HEK293 (cell line): ENCODE measurements around the gene LRRC43.

Experiments
- GLIS2 ChIP-seq: fragments of 450-650 bp; formaldehyde crosslinking; IDR thresholded peaks from 2 replicates; pipeline ENCODE4 v1.5.1; 2016; ENCODE audit warnings: missing biosample characterization, missing genetic modification characterization
- KLF10 ChIP-seq: fragments of 450-650 bp; IDR thresholded peaks from 2 replicates; pipeline ENCODE4 v1.5.1; 2018; ENCODE audit warnings: missing biosample characterization, mild to moderate bottlenecking, missing genetic modification characterization
- KLF16 ChIP-seq: fragments of 450-650 bp; formaldehyde crosslinking; IDR thresholded peaks from 2 replicates; pipeline ENCODE4 v1.5.1; 2017; ENCODE audit warnings: missing biosample characterization, missing genetic modification characterization
- PRDM1 ChIP-seq: fragments of 450-650 bp; formaldehyde crosslinking; IDR thresholded peaks from 2 replicates; pipeline ENCODE4; 2016; ENCODE audit warnings: missing biosample characterization, missing genetic modification characterization
- SALL2 ChIP-seq: fragments of 450-650 bp; formaldehyde crosslinking; IDR thresholded peaks from 2 replicates; pipeline ENCODE4 v1.5.0; 2017; ENCODE audit warnings: missing biosample characterization, mild to moderate bottlenecking, missing genetic modification characterization, borderline replicate concordance
- SP2 ChIP-seq: fragments of 450-650 bp; formaldehyde crosslinking; IDR thresholded peaks from 2 replicates; pipeline ENCODE4 v1.5.1; 2016; ENCODE audit warnings: missing biosample characterization, missing genetic modification characterization
- ZBTB1 ChIP-seq: fragments of 450-650 bp; formaldehyde crosslinking; IDR thresholded peaks from 2 replicates; pipeline ENCODE4 v1.5.1; 2016; ENCODE audit warnings: missing biosample characterization, missing genetic modification characterization
- ZBTB20 ChIP-seq: fragments of 450-650 bp; formaldehyde crosslinking; IDR thresholded peaks from 2 replicates; pipeline ENCODE4 v1.5.1; 2016; ENCODE audit warnings: missing biosample characterization, missing genetic modification characterization
- ZBTB8A ChIP-seq: fragments of 450-650 bp; formaldehyde crosslinking; IDR thresholded peaks from 2 replicates; pipeline ENCODE4 v1.5.1; 2016; ENCODE audit warnings: missing biosample characterization, missing genetic modification characterization
- ZEB2 ChIP-seq: fragments of 450-650 bp; formaldehyde crosslinking; IDR thresholded peaks from 2 replicates; pipeline ENCODE4 v1.5.1; 2016; ENCODE audit warnings: missing biosample characterization, missing genetic modification characterization
- ZFP3 ChIP-seq: fragments of 450-650 bp; formaldehyde crosslinking; IDR thresholded peaks from 2 replicates; pipeline ENCODE4 v1.5.1; 2016; ENCODE audit warnings: low read depth, missing biosample characterization, missing genetic modification characterization
- ZFP69B ChIP-seq: fragments of 450-650 bp; formaldehyde crosslinking; IDR thresholded peaks from 2 replicates; pipeline ENCODE4 v1.5.1; 2016; ENCODE audit warnings: missing biosample characterization, missing genetic modification characterization
- ZNF112 ChIP-seq: fragments of 450-650 bp; formaldehyde crosslinking; IDR thresholded peaks from 2 replicates; pipeline ENCODE4 v1.5.0; 2017; ENCODE audit warnings: missing biosample characterization, missing genetic modification characterization
- ZNF121 ChIP-seq: fragments of 450-650 bp; formaldehyde crosslinking; IDR thresholded peaks from 2 replicates; pipeline ENCODE4 v1.5.1; 2016; ENCODE audit warnings: missing biosample characterization, missing genetic modification characterization
- ZNF138 ChIP-seq: fragments of 450-650 bp; formaldehyde crosslinking; IDR thresholded peaks from 2 replicates; pipeline ENCODE4 v1.5.1; 2016; ENCODE audit warnings: missing biosample characterization, missing genetic modification characterization, borderline replicate concordance
- ZNF146 ChIP-seq: fragments of 450-650 bp; formaldehyde crosslinking; IDR thresholded peaks from 2 replicates; pipeline ENCODE4 v1.5.1; 2016; ENCODE audit warnings: missing biosample characterization, missing genetic modification characterization
- ZNF174 ChIP-seq: fragments of 450-650 bp; formaldehyde crosslinking; IDR thresholded peaks from 2 replicates; pipeline ENCODE4 v1.5.0; 2017; ENCODE audit warnings: missing biosample characterization, mild to moderate bottlenecking, missing genetic modification characterization
- ZNF19 ChIP-seq: fragments of 450-650 bp; formaldehyde crosslinking; IDR thresholded peaks from 2 replicates; pipeline ENCODE4; 2016; ENCODE audit warnings: missing biosample characterization, missing genetic modification characterization, low read depth
- ZNF274 ChIP-seq, 2 experiments: fragments of 200-500 bp in 1 of 2; fragments of 450-650 bp in 1 of 2; sonication (Bioruptor generic) in 1 of 2; formaldehyde crosslinking in 1 of 2; IDR thresholded peaks; 2 replicates each; pipeline versions ENCODE4 v1.5.1 to v1.6.1; 2014 to 2016; ENCODE audit warnings: borderline replicate concordance in 1 of 2, inconsistent platforms in 1 of 2, low read length in 1 of 2, missing biosample characterization in 1 of 2, missing genetic modification characterization in 1 of 2
- ZNF350 ChIP-seq: fragments of 450-650 bp; formaldehyde crosslinking; IDR thresholded peaks from 2 replicates; pipeline ENCODE4 v1.5.0; 2017; ENCODE audit warnings: missing biosample characterization, mild to moderate bottlenecking, missing genetic modification characterization
- ZNF354C ChIP-seq: fragments of 450-650 bp; formaldehyde crosslinking; IDR thresholded peaks from 2 replicates; pipeline ENCODE4 v1.5.1; 2016; ENCODE audit warnings: missing biosample characterization, missing genetic modification characterization, low read depth, borderline replicate concordance
- ZNF398 ChIP-seq: fragments of 450-650 bp; formaldehyde crosslinking; IDR thresholded peaks from 2 replicates; pipeline ENCODE4 v1.5.1; 2017; ENCODE audit warnings: missing biosample characterization, missing genetic modification characterization
- ZNF473 ChIP-seq: fragments of 450-650 bp; formaldehyde crosslinking; IDR thresholded peaks from 2 replicates; pipeline ENCODE4 v1.5.1; 2017; ENCODE audit warnings: missing biosample characterization, missing genetic modification characterization
- ZNF548 ChIP-seq: fragments of 450-650 bp; formaldehyde crosslinking; IDR thresholded peaks from 2 replicates; pipeline ENCODE4 v1.5.1; 2016; ENCODE audit warnings: missing biosample characterization, missing genetic modification characterization
- ZNF585B ChIP-seq: fragments of 450-650 bp; formaldehyde crosslinking; IDR thresholded peaks from 2 replicates; pipeline ENCODE4 v1.5.1; 2016; ENCODE audit warnings: missing biosample characterization, missing genetic modification characterization
- ZNF610 ChIP-seq: fragments of 450-650 bp; formaldehyde crosslinking; IDR thresholded peaks from 2 replicates; pipeline ENCODE4 v1.5.1; 2016; ENCODE audit warnings: missing biosample characterization, missing genetic modification characterization, borderline replicate concordance
- ZNF624 ChIP-seq: fragments of 450-650 bp; formaldehyde crosslinking; IDR thresholded peaks from 2 replicates; pipeline ENCODE4 v1.5.1; 2017; ENCODE audit warnings: missing biosample characterization, missing genetic modification characterization
- ZNF629 ChIP-seq: fragments of 450-650 bp; formaldehyde crosslinking; IDR thresholded peaks from 2 replicates; pipeline ENCODE4 v1.5.1; 2017; ENCODE audit warnings: missing biosample characterization, missing genetic modification characterization
- ZNF660 ChIP-seq: fragments of 450-650 bp; IDR thresholded peaks from 2 replicates; pipeline ENCODE4 v1.5.1; 2018; ENCODE audit warnings: missing biosample characterization, mild to moderate bottlenecking, missing genetic modification characterization
- ZNF707 ChIP-seq: fragments of 450-650 bp; formaldehyde crosslinking; IDR thresholded peaks from 2 replicates; pipeline ENCODE4 v1.5.1; 2016; ENCODE audit warnings: missing biosample characterization, missing genetic modification characterization
- ZNF785 ChIP-seq: fragments of 450-650 bp; formaldehyde crosslinking; IDR thresholded peaks from 2 replicates; pipeline ENCODE4 v1.5.1; 2016; ENCODE audit warnings: missing biosample characterization, missing genetic modification characterization
- ZSCAN4 ChIP-seq: fragments of 450-650 bp; formaldehyde crosslinking; IDR thresholded peaks from 2 replicates; pipeline ENCODE4 v1.5.1; 2017; ENCODE audit warnings: missing biosample characterization, missing genetic modification characterization
- TF ChIP-seq, protein P1 (sequence below): fragments of 450-650 bp; formaldehyde crosslinking; conservative IDR thresholded peaks from 2 replicates; pipeline ENCODE4 v1.5.1; 2016; ENCODE audit warnings: low read depth, missing biosample characterization, missing genetic modification characterization
- TF ChIP-seq, protein P2 (sequence below): fragments of 450-650 bp; formaldehyde crosslinking; IDR thresholded peaks from 2 replicates; pipeline ENCODE4 v1.5.1; 2016; ENCODE audit warnings: missing biosample characterization, missing genetic modification characterization

The LRRC43 gene

GRCh38 chr12:122225683-122226365 lies 42.9 kb downstream of the LRRC43 start, which contains the start of gene DIABLO (continued):
- TF ChIP-seq KLF16 (tag by site-specific recombination), result peak; percentile 89
- peak; percentile 72 for TF ChIP-seq ZEB2 (tag by site-specific recombination)
- no peak for TF ChIP-seq ZNF146
- TF ChIP-seq ZNF174, result no peak
- TF ChIP-seq ZNF610 (tag by site-specific recombination), result 0 out of 2 replicates have a peak, but pooled peaks have one; percentile 59
- no peak for TF ChIP-seq ZBTB1 (tag by site-specific recombination)
- TF ChIP-seq ZFP69B (tag by site-specific recombination), result peak; percentile 22; the same call in 1 of the 2 replicates
- TF ChIP-seq ZFP3 (tag by site-specific recombination), result no peak
- no peak for TF ChIP-seq ZNF121
- TF ChIP-seq GLIS2 (tag by site-specific recombination), result 0 out of 2 replicates have a peak, but pooled peaks have one; percentile 18
- TF ChIP-seq ZNF585B (tag by site-specific recombination), result no peak
- TF ChIP-seq ZNF274 (IDR thresholded peaks at IDR 0.05; ENCODE audit: low read length), result no peak
- no peak for TF ChIP-seq ZNF274 (tag by site-specific recombination; IDR thresholded peaks at IDR 0.05; ENCODE audit: borderline replicate concordance)
- TF ChIP-seq ZNF629, result peak; percentile 94
- TF ChIP-seq ZNF19 (tag by site-specific recombination), result no peak
- TF ChIP-seq, protein P1, sequence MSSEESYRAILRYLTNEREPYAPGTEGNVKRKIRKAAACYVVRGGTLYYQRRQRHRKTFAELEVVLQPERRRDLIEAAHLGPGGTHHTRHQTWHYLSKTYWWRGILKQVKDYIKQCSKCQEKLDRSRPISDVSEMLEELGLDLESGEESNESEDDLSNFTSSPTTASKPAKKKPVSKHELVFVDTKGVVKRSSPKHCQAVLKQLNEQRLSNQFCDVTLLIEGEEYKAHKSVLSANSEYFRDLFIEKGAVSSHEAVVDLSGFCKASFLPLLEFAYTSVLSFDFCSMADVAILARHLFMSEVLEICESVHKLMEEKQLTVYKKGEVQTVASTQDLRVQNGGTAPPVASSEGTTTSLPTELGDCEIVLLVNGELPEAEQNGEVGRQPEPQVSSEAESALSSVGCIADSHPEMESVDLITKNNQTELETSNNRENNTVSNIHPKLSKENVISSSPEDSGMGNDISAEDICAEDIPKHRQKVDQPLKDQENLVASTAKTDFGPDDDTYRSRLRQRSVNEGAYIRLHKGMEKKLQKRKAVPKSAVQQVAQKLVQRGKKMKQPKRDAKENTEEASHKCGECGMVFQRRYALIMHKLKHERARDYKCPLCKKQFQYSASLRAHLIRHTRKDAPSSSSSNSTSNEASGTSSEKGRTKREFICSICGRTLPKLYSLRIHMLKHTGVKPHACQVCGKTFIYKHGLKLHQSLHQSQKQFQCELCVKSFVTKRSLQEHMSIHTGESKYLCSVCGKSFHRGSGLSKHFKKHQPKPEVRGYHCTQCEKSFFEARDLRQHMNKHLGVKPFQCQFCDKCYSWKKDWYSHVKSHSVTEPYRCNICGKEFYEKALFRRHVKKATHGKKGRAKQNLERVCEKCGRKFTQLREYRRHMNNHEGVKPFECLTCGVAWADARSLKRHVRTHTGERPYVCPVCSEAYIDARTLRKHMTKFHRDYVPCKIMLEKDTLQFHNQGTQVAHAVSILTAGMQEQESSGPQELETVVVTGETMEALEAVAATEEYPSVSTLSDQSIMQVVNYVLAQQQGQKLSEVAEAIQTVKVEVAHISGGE (tag by site-specific recombination), result peak; percentile 92
- TF ChIP-seq ZNF138 (tag by site-specific recombination), result no peak
- no peak for TF ChIP-seq ZNF624 (tag by site-specific recombination)
- no peak for TF ChIP-seq ZNF398
- 0 out of 2 replicates have a peak, but pooled peaks have one; percentile 14 for TF ChIP-seq ZBTB8A
- no peak for TF ChIP-seq ZNF548 (tag by site-specific recombination)
- TF ChIP-seq SALL2 (tag by site-specific recombination), result no peak
- no peak for TF ChIP-seq ZBTB20 (tag by site-specific recombination)
- no peak for TF ChIP-seq ZNF354C (tag by site-specific recombination)
- peak; percentile 75 for TF ChIP-seq ZNF660
- TF ChIP-seq ZNF350 (tag by site-specific recombination), result no peak
- no peak for TF ChIP-seq ZNF112 (tag by site-specific recombination)
- peak; percentile 98 for TF ChIP-seq SP2 (tag by site-specific recombination)
- TF ChIP-seq ZNF473, result no peak
- TF ChIP-seq KLF10 (tag by site-specific recombination), result peak; percentile 62; the same call in 1 of the 2 replicates
- TF ChIP-seq PRDM1, result no peak
- TF ChIP-seq ZNF707 (tag by site-specific recombination), result no peak
- TF ChIP-seq, protein P2, sequence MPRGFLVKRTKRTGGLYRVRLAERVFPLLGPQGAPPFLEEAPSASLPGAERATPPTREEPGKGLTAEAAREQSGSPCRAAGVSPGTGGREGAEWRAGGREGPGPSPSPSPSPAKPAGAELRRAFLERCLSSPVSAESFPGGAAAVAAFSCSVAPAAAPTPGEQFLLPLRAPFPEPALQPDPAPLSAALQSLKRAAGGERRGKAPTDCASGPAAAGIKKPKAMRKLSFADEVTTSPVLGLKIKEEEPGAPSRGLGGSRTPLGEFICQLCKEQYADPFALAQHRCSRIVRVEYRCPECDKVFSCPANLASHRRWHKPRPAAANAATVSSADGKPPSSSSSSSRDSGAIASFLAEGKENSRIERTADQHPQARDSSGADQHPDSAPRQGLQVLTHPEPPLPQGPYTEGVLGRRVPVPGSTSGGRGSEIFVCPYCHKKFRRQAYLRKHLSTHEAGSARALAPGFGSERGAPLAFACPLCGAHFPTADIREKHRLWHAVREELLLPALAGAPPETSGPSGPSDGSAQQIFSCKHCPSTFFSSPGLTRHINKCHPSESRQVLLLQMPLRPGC (tag by site-specific recombination), result peak; percentile 67; the same call in 1 of the 2 replicates
- no peak for TF ChIP-seq ZSCAN4 (tag by site-specific recombination)
- no peak for TF ChIP-seq ZNF785 (tag by site-specific recombination)
